ENCODE results near the gene IL17RA.

IL17RA gene

DNA sequence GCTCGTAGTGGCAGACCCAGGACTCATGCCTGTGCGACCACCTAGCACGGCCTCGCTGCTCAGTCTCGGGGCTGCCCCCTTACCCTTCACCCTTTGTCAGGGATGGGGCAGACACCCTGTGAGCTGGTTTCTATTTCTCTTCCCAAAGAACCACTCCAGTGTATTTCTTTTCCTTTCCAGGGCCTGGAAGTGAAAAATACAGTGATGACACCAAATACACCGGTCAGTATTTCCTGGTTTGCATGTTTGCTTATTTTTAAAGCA is 22.7 kb downstream of the IL17RA start:
- H3K4me1 ChIP-seq, result no peaks in the 10 kb centered on the region
- H3K36me3 ChIP-seq (ENCODE audit: control insufficient read depth, insufficient read depth, low read length), result no peaks in the 10 kb centered on the region
- H2AFZ ChIP-seq, result no peak overlapping the region
- H3K27ac ChIP-seq, result no peak overlapping the region
- TF ChIP-seq, protein P1, sequence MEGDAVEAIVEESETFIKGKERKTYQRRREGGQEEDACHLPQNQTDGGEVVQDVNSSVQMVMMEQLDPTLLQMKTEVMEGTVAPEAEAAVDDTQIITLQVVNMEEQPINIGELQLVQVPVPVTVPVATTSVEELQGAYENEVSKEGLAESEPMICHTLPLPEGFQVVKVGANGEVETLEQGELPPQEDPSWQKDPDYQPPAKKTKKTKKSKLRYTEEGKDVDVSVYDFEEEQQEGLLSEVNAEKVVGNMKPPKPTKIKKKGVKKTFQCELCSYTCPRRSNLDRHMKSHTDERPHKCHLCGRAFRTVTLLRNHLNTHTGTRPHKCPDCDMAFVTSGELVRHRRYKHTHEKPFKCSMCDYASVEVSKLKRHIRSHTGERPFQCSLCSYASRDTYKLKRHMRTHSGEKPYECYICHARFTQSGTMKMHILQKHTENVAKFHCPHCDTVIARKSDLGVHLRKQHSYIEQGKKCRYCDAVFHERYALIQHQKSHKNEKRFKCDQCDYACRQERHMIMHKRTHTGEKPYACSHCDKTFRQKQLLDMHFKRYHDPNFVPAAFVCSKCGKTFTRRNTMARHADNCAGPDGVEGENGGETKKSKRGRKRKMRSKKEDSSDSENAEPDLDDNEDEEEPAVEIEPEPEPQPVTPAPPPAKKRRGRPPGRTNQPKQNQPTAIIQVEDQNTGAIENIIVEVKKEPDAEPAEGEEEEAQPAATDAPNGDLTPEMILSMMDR (IDR thresholded peaks at IDR 0.05), result no peak
- H3K4me2 ChIP-seq (ENCODE audit: low read length), result no peak overlapping the region
- no peaks in the 10 kb centered on the region for H3K79me2 ChIP-seq
- no peak overlapping the region for H3K9ac ChIP-seq
- no peaks in the 10 kb centered on the region for H3K27me3 ChIP-seq (ENCODE audit: control insufficient read depth, insufficient read depth, low read length)
- no peaks in the 10 kb centered on the region for H3K9me3 ChIP-seq (ENCODE audit: control insufficient read depth, low read length)
- no peak overlapping the region for H3K4me3 ChIP-seq (ENCODE audit: low read depth, low read length)

- H3K79me2 ChIP-seq, result no peaks in the 10 kb centered on the region
- no peak overlapping the region for H2AFZ ChIP-seq
- no peaks in the 10 kb centered on the region for H3K27me3 ChIP-seq (ENCODE audit: control insufficient read depth, insufficient read depth, low read length)
- H3K9ac ChIP-seq, result no peak overlapping the region
- TF ChIP-seq, protein P1 (IDR thresholded peaks at IDR 0.05), result no peak
- no peaks in the 10 kb centered on the region for H3K9me3 ChIP-seq (ENCODE audit: control insufficient read depth, low read length)
- H3K36me3 ChIP-seq (ENCODE audit: control insufficient read depth, insufficient read depth, low read length), result no peaks in the 10 kb centered on the region
- H3K4me2 ChIP-seq (ENCODE audit: low read length), result no peak overlapping the region
- no peak overlapping the region for H3K4me3 ChIP-seq (ENCODE audit: low read depth, low read length)
- no peak overlapping the region for H3K27ac ChIP-seq
- H3K4me1 ChIP-seq, result no peaks in the 10 kb centered on the region
These were observed 23.7 kb downstream of the IL17RA start for GRCh38 chr22:17108256-17109112.

DNA sequence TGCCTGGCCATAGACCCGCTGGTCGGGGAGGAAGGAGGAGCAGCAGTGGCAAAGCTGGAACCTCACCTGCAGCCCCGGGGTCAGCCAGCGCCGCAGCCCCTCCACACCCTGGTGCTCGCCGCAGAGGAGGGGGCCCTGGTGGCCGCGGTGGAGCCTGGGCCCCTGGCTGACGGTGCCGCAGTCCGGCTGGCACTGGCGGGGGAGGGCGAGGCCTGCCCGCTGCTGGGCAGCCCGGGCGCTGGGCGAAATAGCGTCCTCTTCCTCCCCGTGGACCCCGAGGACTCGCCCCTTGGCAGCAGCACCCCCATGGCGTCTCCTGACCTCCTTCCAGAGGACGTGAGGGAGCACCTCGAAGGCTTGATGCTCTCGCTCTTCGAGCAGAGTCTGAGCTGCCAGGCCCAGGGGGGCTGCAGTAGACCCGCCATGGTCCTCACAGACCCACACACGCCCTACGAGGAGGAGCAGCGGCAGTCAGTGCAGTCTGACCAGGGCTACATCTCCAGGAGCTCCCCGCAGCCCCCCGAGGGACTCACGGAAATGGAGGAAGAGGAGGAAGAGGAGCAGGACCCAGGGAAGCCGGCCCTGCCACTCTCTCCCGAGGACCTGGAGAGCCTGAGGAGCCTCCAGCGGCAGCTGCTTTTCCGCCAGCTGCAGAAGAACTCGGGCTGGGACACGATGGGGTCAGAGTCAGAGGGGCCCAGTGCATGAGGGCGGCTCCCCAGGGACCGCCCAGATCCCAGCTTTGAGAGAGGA is 24.5 kb downstream of the IL17RA start:
- H3K9me3 ChIP-seq (ENCODE audit: control insufficient read depth, low read length), result no peaks in the 10 kb centered on the region
- no peak overlapping the region for H3K9ac ChIP-seq
- H3K27ac ChIP-seq, result no peak overlapping the region
- no peak overlapping the region for H3K4me2 ChIP-seq (ENCODE audit: low read length)
- H3K4me3 ChIP-seq (ENCODE audit: low read depth, low read length), result no peak overlapping the region
- no peaks in the 10 kb centered on the region for H3K27me3 ChIP-seq (ENCODE audit: control insufficient read depth, insufficient read depth, low read length)
- no peaks in the 10 kb centered on the region for H3K79me2 ChIP-seq
- TF ChIP-seq, protein P1 (IDR thresholded peaks at IDR 0.05), result no peak
- H3K4me1 ChIP-seq, result no peaks in the 10 kb centered on the region
- no peak overlapping the region for H2AFZ ChIP-seq
- no peaks in the 10 kb centered on the region for H3K36me3 ChIP-seq (ENCODE audit: control insufficient read depth, insufficient read depth, low read length)

DNA sequence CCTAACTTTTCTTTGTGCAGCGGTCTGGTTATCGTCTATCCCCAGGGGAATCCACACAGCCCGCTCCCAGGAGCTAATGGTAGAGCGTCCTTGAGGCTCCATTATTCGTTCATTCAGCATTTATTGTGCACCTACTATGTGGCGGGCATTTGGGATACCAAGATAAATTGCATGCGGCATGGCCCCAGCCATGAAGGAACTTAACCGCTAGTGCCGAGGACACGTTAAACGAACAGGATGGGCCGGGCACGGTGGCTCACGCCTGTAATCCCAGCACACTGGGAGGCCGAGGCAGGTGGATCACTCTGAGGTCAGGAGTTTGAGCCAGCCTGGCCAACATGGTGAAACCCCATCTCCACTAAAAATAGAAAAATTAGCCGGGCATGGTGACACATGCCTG is 25.2 kb downstream of the IL17RA start:
- TF ChIP-seq, protein P1 (IDR thresholded peaks at IDR 0.05), result no peak
- Histone ChIP-seq H2AFZ (no peak overlapping the region), H3K36me3 (ENCODE audit: control insufficient read depth, insufficient read depth, low read length) (no peaks in the 10 kb centered on the region)

More for the DNA sequence above, 25.2 kb downstream of the IL17RA start:
- H3K4me1 ChIP-seq, result no peaks in the 10 kb centered on the region
- H3K9me3 ChIP-seq (ENCODE audit: control insufficient read depth, low read length), result no peaks in the 10 kb centered on the region
- H3K27ac ChIP-seq, result no peak overlapping the region
- H3K4me2 ChIP-seq (ENCODE audit: low read length), result no peak overlapping the region
- no peaks in the 10 kb centered on the region for H3K79me2 ChIP-seq
- H3K27me3 ChIP-seq (ENCODE audit: control insufficient read depth, insufficient read depth, low read length), result no peaks in the 10 kb centered on the region
- no peak overlapping the region for H3K4me3 ChIP-seq (ENCODE audit: low read depth, low read length)
- no peak overlapping the region for H3K9ac ChIP-seq

All from parathyroid adenoma (tissue), 2 donors.